ENCODE data around the gene AOAH.

AOAH gene

GRCh38 chr7:36532981-36533499, 191.3 kb downstream of the AOAH start:
- peaks cover 3% of the 10 kb centered on the region for H3K4me1 Mint-ChIP-seq
- no peaks in the 10 kb centered on the region for H3K9me3 Mint-ChIP-seq
- H3K4me3 Mint-ChIP-seq = no peak overlapping the region
- H3K27ac Mint-ChIP-seq = no peak overlapping the region
- H3K36me3 Mint-ChIP-seq = peaks cover 50% of the 10 kb centered on the region
- ATAC-seq (no peak), DNase-seq (ENCODE audit: low spot score in 2 of 2) (no peak)

- ATAC-seq = no peak
- peaks cover 50% of the 10 kb centered on the region for H3K36me3 Mint-ChIP-seq
- no peak overlapping the region for H3K4me3 Mint-ChIP-seq
- H3K9me3 Mint-ChIP-seq = no peaks in the 10 kb centered on the region
- no peak for DNase-seq (ENCODE audit: low spot score in 2 of 2)
- H3K4me1 Mint-ChIP-seq = peaks cover 13% of the 10 kb centered on the region
- no peak overlapping the region for H3K27ac Mint-ChIP-seq
Observed at GRCh38 chr7:36531951-36532350, 192.3 kb downstream of the AOAH start.

DNA sequence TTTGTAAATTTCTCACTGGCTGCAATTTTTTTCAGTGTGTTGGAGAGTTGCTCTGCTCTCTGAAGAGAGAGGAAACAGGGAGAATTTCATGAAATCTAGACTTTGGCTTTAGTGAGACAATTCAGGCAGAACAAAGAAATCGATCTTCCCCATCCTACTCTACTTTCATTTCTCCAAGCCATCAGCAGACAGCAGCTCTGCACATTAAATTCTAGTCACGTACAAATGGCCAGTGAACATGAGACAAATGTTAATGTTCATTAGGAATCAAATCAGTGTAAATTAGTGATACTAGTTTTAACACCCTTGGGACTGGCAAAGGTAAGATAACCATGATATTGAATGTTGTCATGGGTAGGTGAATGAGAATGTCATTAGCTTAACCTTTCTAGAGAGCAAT, 193.8 kb downstream of the AOAH start:
- ATAC-seq (no peak), DNase-seq (ENCODE audit: low spot score in 2 of 2) (no peak)
- H3K4me1 Mint-ChIP-seq = peaks cover 27% of the 10 kb centered on the region
- no peak overlapping the region for H3K27ac Mint-ChIP-seq
- H3K36me3 Mint-ChIP-seq = peaks cover 48% of the 10 kb centered on the region
- no peak overlapping the region for H3K4me3 Mint-ChIP-seq
- no peaks in the 10 kb centered on the region for H3K9me3 Mint-ChIP-seq

GRCh38 chr7:36527549-36527913, 196.8 kb downstream of the AOAH start:
- Mint-ChIP-seq H3K36me3 (peaks cover 68% of the 10 kb centered on the region), H3K9me3 (no peaks in the 10 kb centered on the region), H3K27ac (peak overlapping the region; percentile 75), H3K4me1 (peaks cover 32% of the 10 kb centered on the region), H3K4me3 (peak overlapping the region; percentile 19)
- ATAC-seq = peak; percentile 72
- DNase-seq (ENCODE audit: low spot score in 2 of 2) = peak in 1 of 2 donors; percentile 71

GRCh38 chr7:36526863-36527548, 197.3 kb downstream of the AOAH start:
- no peak for DNase-seq (ENCODE audit: low spot score in 2 of 2)
- H3K9me3 Mint-ChIP-seq = no peaks in the 10 kb centered on the region
- peaks cover 32% of the 10 kb centered on the region for H3K4me1 Mint-ChIP-seq
- H3K4me3 Mint-ChIP-seq = peak overlapping the region; percentile 19
- peaks cover 68% of the 10 kb centered on the region for H3K36me3 Mint-ChIP-seq
- H3K27ac Mint-ChIP-seq = peak overlapping the region; percentile 75
- ATAC-seq = peak; percentile 95

GRCh38 chr7:36523371-36524101, 200.8 kb downstream of the AOAH start:
- ATAC-seq = no peak
- Mint-ChIP-seq H3K9me3 (no peaks in the 10 kb centered on the region), H3K4me3 (no peak overlapping the region), H3K4me1 (peaks cover 32% of the 10 kb centered on the region), H3K27ac (peak overlapping the region; percentile 54), H3K36me3 (peaks cover 68% of the 10 kb centered on the region)
- no peak for DNase-seq (ENCODE audit: low spot score in 2 of 2)

DNA sequence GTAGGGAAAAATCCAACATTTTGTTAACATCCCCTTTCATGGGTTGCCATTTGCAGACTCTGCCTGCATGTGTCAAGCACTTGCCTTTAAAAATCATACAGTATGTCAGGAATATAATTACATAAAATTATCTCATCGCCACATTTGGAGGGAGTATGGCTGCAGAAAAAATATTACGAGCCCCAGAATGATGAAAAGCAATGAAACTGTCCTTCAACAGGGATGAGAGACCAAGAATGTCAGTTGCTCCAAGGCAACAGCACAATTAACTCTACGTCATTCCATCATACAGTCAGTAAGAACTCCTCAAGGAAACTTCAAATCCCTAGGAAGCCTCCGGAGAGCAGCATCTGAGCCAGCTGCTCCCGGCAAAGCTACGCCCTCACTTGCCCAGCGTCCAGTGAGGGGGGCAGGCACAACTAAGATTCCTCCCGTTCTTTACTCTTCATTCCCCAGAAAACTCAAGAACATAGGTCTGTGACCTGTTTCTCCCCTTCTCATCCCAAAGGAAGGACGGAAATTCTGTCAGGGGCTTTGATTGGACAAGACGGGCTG, 201.8 kb downstream of the AOAH start:
- peaks cover 63% of the 10 kb centered on the region for H3K36me3 Mint-ChIP-seq
- H3K4me3 Mint-ChIP-seq = no peak overlapping the region

DNA sequence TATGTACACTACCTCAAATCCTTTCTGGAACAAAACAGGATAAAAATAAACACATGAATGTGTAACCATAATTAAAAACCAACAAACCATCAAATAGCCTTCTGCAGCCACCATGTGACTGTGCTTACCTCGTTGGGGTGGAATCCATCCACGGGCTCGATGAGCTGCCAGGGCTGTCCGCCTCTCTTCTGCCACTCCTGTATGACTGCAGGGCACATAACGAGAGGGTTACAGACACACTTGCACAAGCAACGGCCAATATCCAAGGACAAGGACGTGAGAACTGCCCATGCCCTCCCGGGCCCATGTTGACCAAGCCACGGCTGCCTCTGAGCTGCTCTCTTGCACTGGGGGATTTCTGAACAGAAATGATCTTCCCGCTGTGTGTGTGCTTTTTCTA, 202.4 kb downstream of the AOAH start:
- H3K4me3 Mint-ChIP-seq = no peak overlapping the region
- no peak for DNase-seq (ENCODE audit: low spot score in 2 of 2)
- H3K4me1 Mint-ChIP-seq = peaks cover 23% of the 10 kb centered on the region
- no peaks in the 10 kb centered on the region for H3K9me3 Mint-ChIP-seq
- no peak overlapping the region for H3K27ac Mint-ChIP-seq
- ATAC-seq = no peak
- peaks cover 56% of the 10 kb centered on the region for H3K36me3 Mint-ChIP-seq

More for the DNA sequence above, 201.8 kb downstream of the AOAH start:
- no peak for DNase-seq (ENCODE audit: low spot score in 2 of 2)
- no peak for ATAC-seq
- Mint-ChIP-seq H3K9me3 (no peaks in the 10 kb centered on the region), H3K27ac (no peak overlapping the region), H3K4me1 (peaks cover 24% of the 10 kb centered on the region)

- Mint-ChIP-seq H3K36me3 (peaks cover 61% of the 10 kb centered on the region), H3K4me3 (no peak overlapping the region), H3K27ac (no peak overlapping the region), H3K9me3 (no peaks in the 10 kb centered on the region), H3K4me1 (peaks cover 23% of the 10 kb centered on the region)
- ATAC-seq (no peak), DNase-seq (ENCODE audit: low spot score in 2 of 2) (no peak)
Observed at GRCh38 chr7:36521133-36521532, 203.2 kb downstream of the AOAH start.

GRCh38 chr7:36515847-36516246, 208.4 kb downstream of the AOAH start:
- Mint-ChIP-seq H3K4me1 (peaks cover 25% of the 10 kb centered on the region), H3K36me3 (peaks cover 57% of the 10 kb centered on the region), H3K4me3 (no peak overlapping the region), H3K27ac (peak overlapping the region; percentile 93), H3K9me3 (no peaks in the 10 kb centered on the region)
- DNase-seq (ENCODE audit: low spot score in 2 of 2) (no peak), ATAC-seq (no peak)

DNA sequence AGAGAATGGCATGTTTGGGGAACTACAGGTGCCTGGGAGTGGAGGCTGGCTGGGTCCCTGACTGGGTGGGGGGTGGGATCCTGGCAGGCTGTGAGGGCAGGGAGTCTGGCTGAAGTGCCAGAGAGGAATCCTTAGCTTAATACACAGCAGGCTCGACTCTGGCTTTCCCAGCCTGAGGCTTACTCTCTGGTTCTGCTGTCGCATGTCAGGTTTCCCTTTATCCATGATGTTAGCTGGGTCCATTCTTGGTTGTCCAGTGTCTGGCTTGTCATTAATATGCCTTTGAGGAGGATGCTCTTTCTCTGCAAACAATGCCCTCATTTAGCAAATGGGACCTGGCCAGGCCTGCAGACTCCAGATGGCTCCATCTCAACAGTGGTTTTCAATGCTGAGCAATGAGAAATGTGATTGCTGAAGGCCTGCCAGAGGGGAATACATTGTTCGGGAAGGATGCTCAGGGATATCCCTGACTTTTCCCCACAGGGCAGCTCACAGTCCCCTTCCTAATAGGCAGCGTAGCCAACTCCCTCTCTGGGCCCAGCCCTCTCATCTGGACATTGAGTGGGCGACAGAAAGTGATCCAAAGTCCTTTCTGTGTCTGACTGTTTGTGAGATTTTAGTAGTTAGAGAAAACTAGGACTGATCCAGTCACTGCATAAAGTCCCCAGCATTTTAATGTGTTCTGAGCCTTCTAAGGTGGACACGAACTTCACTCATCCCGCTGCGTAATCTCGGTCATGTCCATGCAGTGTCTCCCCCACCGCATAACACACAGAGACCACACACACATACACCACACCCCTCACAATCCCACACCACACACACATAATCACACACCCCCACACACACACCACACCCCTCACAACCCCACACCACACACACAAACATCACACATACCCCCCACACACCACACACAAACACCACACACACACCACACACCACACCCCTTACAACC, 209.7 kb downstream of the AOAH start:
- DNase-seq (ENCODE audit: low spot score in 2 of 2) (no peak), ATAC-seq (peak; percentile 38)
- H3K36me3 Mint-ChIP-seq = peaks cover 45% of the 10 kb centered on the region
- H3K27ac Mint-ChIP-seq = peak overlapping the region; percentile 93
- peaks cover 25% of the 10 kb centered on the region for H3K4me1 Mint-ChIP-seq
- H3K4me3 Mint-ChIP-seq = no peak overlapping the region
- H3K9me3 Mint-ChIP-seq = no peaks in the 10 kb centered on the region

GRCh38 chr7:36513393-36513792, 210.9 kb downstream of the AOAH start:
- Mint-ChIP-seq H3K36me3 (peaks cover 37% of the 10 kb centered on the region), H3K9me3 (no peaks in the 10 kb centered on the region), H3K27ac (peak overlapping the region; percentile 38), H3K4me3 (no peak overlapping the region), H3K4me1 (peaks cover 25% of the 10 kb centered on the region)
- ATAC-seq = no peak
- no peak for DNase-seq (ENCODE audit: low spot score in 2 of 2)

- DNase-seq (ENCODE audit: low spot score in 2 of 2) = no peak
- peak overlapping the region; percentile 38 for H3K27ac Mint-ChIP-seq
- peaks cover 37% of the 10 kb centered on the region for H3K36me3 Mint-ChIP-seq
- ATAC-seq = no peak
- no peak overlapping the region for H3K4me3 Mint-ChIP-seq
- H3K9me3 Mint-ChIP-seq = no peaks in the 10 kb centered on the region
- peaks cover 25% of the 10 kb centered on the region for H3K4me1 Mint-ChIP-seq
Observed at GRCh38 chr7:36512616-36513015, 211.7 kb downstream of the AOAH start.

DNA sequence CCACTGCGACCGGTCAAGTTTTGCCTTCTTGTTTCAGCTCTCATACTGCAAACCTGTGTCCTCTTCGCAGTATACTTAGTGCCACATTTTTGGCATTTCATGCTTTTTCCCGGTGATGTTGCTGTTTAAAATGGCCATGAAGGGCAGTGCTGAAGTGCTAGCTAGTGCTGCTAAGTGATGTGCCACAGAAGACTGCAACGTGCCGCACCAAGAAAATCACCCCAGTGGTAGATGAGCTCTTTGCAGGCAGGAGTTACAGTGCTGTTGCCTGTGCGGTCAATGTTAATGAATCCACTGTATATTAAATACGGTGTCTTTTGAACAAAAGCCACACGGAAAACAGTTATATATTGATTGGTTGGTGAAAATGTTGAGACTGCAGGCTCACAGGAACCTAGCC, 214.3 kb downstream of the AOAH start:
- H3K4me1 Mint-ChIP-seq = no peaks in the 10 kb centered on the region
- H3K9me3 Mint-ChIP-seq = peaks cover 2% of the 10 kb centered on the region
- no peak for ATAC-seq
- H3K27ac Mint-ChIP-seq = peak overlapping the region; percentile 50
- peaks cover 20% of the 10 kb centered on the region for H3K36me3 Mint-ChIP-seq
- no peak overlapping the region for H3K4me3 Mint-ChIP-seq
- DNase-seq (ENCODE audit: low spot score in 2 of 2) = no peak

All from stimulated activated effector memory CD8-positive, alpha-beta T cell treated with anti-CD3 and anti-CD28 coated beads, Interleukin-12 subunit alpha, Interleukin-12 subunit beta, amount 100 ng/mL, for 72 hours (primary cell).